Fibroblast of the aortic adventitia (primary cell): ENCODE data around the gene C1QTNF2. TPM values are rescaled to one million over a fixed set of nuclear protein-coding genes. Genes with fewer than 3 reads are reported as not detected.

Experiments
- DNase-seq: peaks from one replicate; pipeline ENCODE4 v3.0.0-alpha.2; 2010; ENCODE audit warnings: low read depth
- H3K4me3 ChIP-seq: 2 replicates; pipeline ENCODE4 v1.5.1; 2011; ENCODE audit warnings: low read depth, mild to moderate bottlenecking, control low read depth, low read length, moderate library complexity
- CTCF ChIP-seq: IDR thresholded peaks from 2 replicates; pipeline ENCODE4 v1.5.1; 2011; ENCODE audit warnings: mild to moderate bottlenecking, low read length, control low read depth, inconsistent platforms; ENCODE audit not compliant: insufficient read depth
- total RNA-seq: library from RNA; depleted of rRNA; stranded (reverse); fragments of >200 nt; gene quantifications from 2 replicates; pipeline ENCODE4 v1.2.3, GENCODE V29; 2012; ENCODE audit warnings: low replicate concordance

Gene C1QTNF2
- total RNA-seq, 1 donor = 2.0 TPM

- H3K4me3 ChIP-seq = no peak overlapping the region
- no peak for TF ChIP-seq CTCF
- no peak for DNase-seq
These were observed 45.5 kb downstream of the C1QTNF2 start for GRCh38 chr5:160324886-160325285.

DNA sequence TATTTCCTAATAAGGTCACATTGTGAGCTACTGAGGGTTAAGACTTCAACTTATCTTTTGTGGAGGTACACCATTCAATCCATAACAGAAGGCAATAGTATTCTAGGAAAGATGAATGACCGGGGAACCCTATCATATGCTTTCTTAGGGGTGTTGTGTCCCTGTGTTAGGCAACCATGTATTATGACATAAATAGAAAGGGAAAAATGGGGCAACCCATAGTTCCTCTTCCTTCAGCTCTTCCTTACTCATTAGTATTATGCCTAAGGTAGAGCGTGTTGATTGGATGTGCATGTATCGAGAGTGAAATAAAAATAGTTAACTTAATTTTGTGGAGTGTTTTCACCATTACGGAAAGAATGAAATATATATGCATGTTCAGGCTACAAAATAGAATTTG, 52.0 kb downstream of the C1QTNF2 start:
- no peak for DNase-seq
- H3K4me3 ChIP-seq = no peak overlapping the region
- TF ChIP-seq CTCF = no peak

DNA sequence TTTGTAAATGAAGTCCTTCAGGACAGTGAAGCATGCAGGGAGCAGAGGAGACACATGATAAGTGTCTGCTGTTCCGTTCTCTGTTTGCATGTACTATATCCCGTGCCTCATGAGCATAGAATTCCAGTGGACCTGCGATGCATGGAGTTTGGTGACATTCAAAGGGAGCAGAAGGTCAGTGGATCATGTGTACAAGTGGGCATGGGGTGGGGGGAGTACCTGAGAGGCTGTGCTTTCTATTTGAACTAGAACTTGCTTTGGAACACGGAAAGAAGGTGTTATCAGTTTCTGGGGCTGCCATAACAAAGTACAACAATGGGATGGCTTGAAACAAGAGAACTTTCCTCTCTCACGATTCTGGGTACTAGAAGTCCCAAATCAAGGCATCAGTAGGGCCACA, 53.0 kb downstream of the C1QTNF2 start:
- no peak for DNase-seq
- no peak overlapping the region for H3K4me3 ChIP-seq
- no peak for TF ChIP-seq CTCF

- no peak for DNase-seq
- H3K4me3 ChIP-seq = no peak overlapping the region
- no peak for TF ChIP-seq CTCF
These were observed 54.5 kb downstream of the C1QTNF2 start for GRCh38 chr5:160315968-160316367.

GRCh38 chr5:160312960-160313727, 57.3 kb downstream of the C1QTNF2 start:
- TF ChIP-seq CTCF = no peak
- H3K4me3 ChIP-seq = no peak overlapping the region
- no peak for DNase-seq

DNA sequence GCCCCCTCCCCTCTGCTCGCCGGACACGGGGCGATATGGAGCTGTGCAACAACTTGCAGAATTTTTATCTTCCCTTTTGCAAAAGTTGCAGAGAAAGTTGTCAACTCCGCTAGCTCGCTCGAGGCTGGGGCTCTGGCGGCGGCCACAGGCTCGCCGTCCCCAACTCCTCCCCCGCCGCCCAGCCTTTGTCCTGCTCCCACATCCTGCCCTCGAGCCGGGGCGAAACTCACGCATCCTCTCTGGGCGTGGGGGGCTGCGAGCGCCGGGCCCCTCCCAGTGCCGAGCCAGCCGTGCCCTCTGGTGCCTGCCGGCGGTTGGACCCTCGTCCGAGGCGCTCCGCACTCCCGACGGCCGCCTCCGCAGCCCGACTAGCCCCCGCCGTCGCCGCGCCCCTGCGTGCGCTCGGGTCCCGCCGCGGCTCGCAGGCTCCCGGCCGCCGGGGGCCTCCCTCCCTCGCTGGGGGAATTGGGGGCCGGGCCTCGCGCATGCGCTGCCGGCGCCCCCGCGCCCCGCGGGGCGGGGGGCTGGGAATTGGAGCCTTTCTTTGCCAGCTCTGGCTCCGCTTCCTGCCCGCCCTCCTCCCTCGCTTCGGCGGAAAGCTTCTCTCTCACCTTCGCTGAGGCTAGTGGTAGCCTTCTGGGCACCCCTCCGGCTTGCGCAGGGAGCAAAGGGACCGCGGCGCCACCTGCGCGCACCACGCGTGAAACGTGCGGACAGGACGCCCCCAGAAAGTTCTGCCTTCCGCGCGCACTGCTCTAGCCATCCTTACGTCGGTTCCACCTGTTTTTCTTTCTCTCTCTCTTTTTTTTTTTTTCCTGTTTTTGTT, 58.1 kb downstream of the C1QTNF2 start, which contains the start of gene CCNJL:
CCNJL (minus strand) TSS at position 431 of the 826 bp plus-strand sequence. CDS start 641 bp downstream, outside the sequence.
- peak within 1 kb of the TSS; percentile 53 for H3K4me3 ChIP-seq
- no peak for DNase-seq
- TF ChIP-seq CTCF = no peak
